Measurements from ENCODE around the gene KLK1.

GRCh38 chr19:50819636-50820035 lies 4.0 kb downstream of the KLK1 start:
- TF ChIP-seq CHD4 (IDR thresholded peaks at IDR 0.05; ENCODE audit: borderline replicate concordance), result no peak
- no peak for TF ChIP-seq CTCF (IDR thresholded peaks at IDR 0.05)
- no peak for TF ChIP-seq CEBPB (IDR thresholded peaks at IDR 0.05)
- TF ChIP-seq MYC (IDR thresholded peaks at IDR 0.05; ENCODE audit: borderline replicate concordance, low read length), result no peak
- TF ChIP-seq FOXS1 (CRISPR knock-in tag; IDR thresholded peaks at IDR 0.05), result no peak
- no peak for TF ChIP-seq ZNF302 (CRISPR knock-in tag; IDR thresholded peaks at IDR 0.05)
- TF ChIP-seq JUN (IDR thresholded peaks at IDR 0.05), result no peak
- TF ChIP-seq HMGXB4 (CRISPR knock-in tag; IDR thresholded peaks at IDR 0.05; ENCODE audit: borderline replicate concordance), result no peak
- TF ChIP-seq KDM5A (IDR thresholded peaks at IDR 0.05), result no peak
- TF ChIP-seq SREBF2 (IDR thresholded peaks at IDR 0.05), result no peak
- no peak for TF ChIP-seq ESRRA (IDR thresholded peaks at IDR 0.05; ENCODE audit: borderline replicate concordance, low read length)
- no peak for TF ChIP-seq POLR2A (IDR thresholded peaks at IDR 0.05; ENCODE audit: low read length)
- no peak for TF ChIP-seq BHLHE40 (IDR thresholded peaks at IDR 0.05; ENCODE audit: low read depth, low read length)
- no peak for TF ChIP-seq MAFK (IDR thresholded peaks at IDR 0.05; ENCODE audit: partially characterized antibody)
